H1 (cell line): ENCODE measurements around the gene NXN. TPM values are rescaled to one million over a fixed set of nuclear protein-coding genes. Genes with fewer than 3 reads are reported as not detected.

Experiments
- CTCF ChIA-PET: fragments of 300-600 bp; sonication (Branson Sonifier 250); formaldehyde crosslinking; loops from one replicate; lab custom pipeline; 2021; ENCODE audit not compliant: partially characterized antibody; lab: Charles Lee
- POLR2A ChIA-PET: fragments of 300-600 bp; sonication (Branson Sonifier 250); formaldehyde crosslinking; loops from one replicate; lab custom pipeline; 2021; ENCODE audit warnings: inconsistent platforms; ENCODE audit not compliant: partially characterized antibody; lab: Charles Lee
- DNase-seq, 2 experiments: peaks; one replicate each; pipeline versions ENCODE4 v3.0.0 to v3.0.0-alpha.2; 2010 to 2022; ENCODE audit warnings: low spot score in 2 of 2, low read depth in 1 of 2, mixed read lengths in 1 of 2
- FAIRE-seq: peaks from 2 replicates; lab custom pipeline; 2011; peaks lifted over from hg19 to GRCh38; lab: Jason Lieb, UNC
- H2AFZ ChIP-seq: 2 replicates; pipeline ENCODE4 v1.8.1; 2012; ENCODE audit warnings: low read length, inconsistent platforms
- H2AK5ac ChIP-seq: 2 replicates; pipeline ENCODE4 v1.6.1; 2013; ENCODE audit warnings: low read depth, low read length
- H2BK120ac ChIP-seq: replicated peaks from 2 replicates; pipeline ENCODE3; 2013; ENCODE audit warnings: low read depth, low read length, inconsistent platforms
- H2BK12ac ChIP-seq: 2 replicates; pipeline ENCODE4 v1.6.1; 2013; ENCODE audit warnings: low read depth, low read length
- H2BK15ac ChIP-seq: 2 replicates; pipeline ENCODE4 v1.6.1; 2013; ENCODE audit warnings: low read length
- H2BK20ac ChIP-seq: 2 replicates; pipeline ENCODE4 v1.6.1; 2013; ENCODE audit warnings: low read length
- H2BK5ac ChIP-seq: 2 replicates; pipeline ENCODE4 v1.6.1; 2013; ENCODE audit warnings: low read depth, low read length
- H3K14ac ChIP-seq: 2 replicates; pipeline ENCODE4 v1.6.1; 2013; ENCODE audit warnings: inconsistent platforms; ENCODE audit not compliant: insufficient read length
- H3K18ac ChIP-seq: 2 replicates; pipeline ENCODE4 v1.6.1; 2013; ENCODE audit warnings: low read length; ENCODE audit errors: extremely low read depth
- H3K23ac ChIP-seq: 2 replicates; pipeline ENCODE4 v1.6.1; 2013; ENCODE audit warnings: inconsistent platforms; ENCODE audit not compliant: insufficient read length
- H3K23me2 ChIP-seq: 2 replicates; pipeline ENCODE4 v1.6.1; 2013; ENCODE audit warnings: low read depth, low read length
- H3K27ac ChIP-seq: 2 replicates; pipeline ENCODE4 v1.6.1; 2011; ENCODE audit warnings: low read depth, low read length, inconsistent platforms
- H3K27me3 ChIP-seq, 4 experiments: replicated peaks in 1 of 4; 1 replicate in 1 of 4; 2 replicates in 3 of 4; pipeline versions ENCODE4 v1.6.1 to v1.8.1; 2011 to 2013; ENCODE audit warnings: low read length in 3 of 4, mild to moderate bottlenecking in 3 of 4, inconsistent platforms in 2 of 4, mixed read lengths in 2 of 4, moderate library complexity in 1 of 4; ENCODE audit not compliant: control insufficient read depth in 3 of 4, insufficient read depth in 3 of 4; ENCODE audit errors: extremely low read depth in 1 of 4
- H3K36me3 ChIP-seq, 4 experiments: 2 replicates each; pipeline versions ENCODE4 v1.6.1 to v1.8.1; 2011 to 2013; ENCODE audit warnings: mild to moderate bottlenecking in 4 of 4, low read length in 3 of 4, moderate library complexity in 2 of 4, control low read depth in 1 of 4, inconsistent platforms in 1 of 4; ENCODE audit not compliant: insufficient read depth in 4 of 4, control insufficient read depth in 2 of 4
- H3K4ac ChIP-seq: replicated peaks from 2 replicates; pipeline ENCODE3; 2013; ENCODE audit warnings: low read length, low read depth, mixed read lengths, inconsistent platforms; ENCODE audit not compliant: insufficient read length
- H3K4me1 ChIP-seq, 4 experiments: replicated peaks in 1 of 4; 1 replicate in 1 of 4; 2 replicates in 3 of 4; pipeline versions ENCODE4 v1.6.1 to v1.8.1; 2011 to 2013; ENCODE audit warnings: low read length in 3 of 4, inconsistent platforms in 2 of 4, mixed read lengths in 1 of 4; ENCODE audit not compliant: insufficient read depth in 4 of 4, control insufficient read depth in 3 of 4
- H3K4me2 ChIP-seq, 2 experiments: 2 replicates each; pipeline versions ENCODE4 v1.6.1 to v1.8.1; 2011 to 2013; ENCODE audit warnings: low read depth in 2 of 2, low read length in 2 of 2, control low read depth in 1 of 2, inconsistent platforms in 1 of 2, mild to moderate bottlenecking in 1 of 2; ENCODE audit not compliant: insufficient read depth in 1 of 2
- H3K4me3 ChIP-seq, 4 experiments: fragments of 200-600, 300-600 bp in 1 of 4; sonication (generic), shearing (Covaris generic), sonication (Bioruptor Twin) in 1 of 4; 2 replicates each; pipeline versions ENCODE4 v1.5.1 to v1.8.1; 2011 to 2016; ENCODE audit warnings: low read length in 4 of 4, low read depth in 3 of 4, control low read depth in 2 of 4, inconsistent platforms in 2 of 4, mild to moderate bottlenecking in 2 of 4, mixed read lengths in 1 of 4, moderate library complexity in 1 of 4; ENCODE audit not compliant: insufficient read depth in 2 of 4; ENCODE audit errors: extremely low read depth in 1 of 4
- H3K56ac ChIP-seq: replicated peaks from 2 replicates; pipeline ENCODE3; 2013; ENCODE audit warnings: low read depth, mild to moderate bottlenecking, mixed read lengths, low read length, inconsistent platforms; ENCODE audit not compliant: insufficient read length
- H3K79me1 ChIP-seq: 2 replicates; pipeline ENCODE4 v1.6.1; 2013; ENCODE audit warnings: low read depth, low read length, control low read depth
- H3K79me2 ChIP-seq, 2 experiments: 2 replicates each; pipeline versions ENCODE4 v1.6.1 to v1.8.1; 2012 to 2013; ENCODE audit warnings: low read length in 2 of 2, mild to moderate bottlenecking in 2 of 2, inconsistent platforms in 1 of 2; ENCODE audit not compliant: insufficient read depth in 2 of 2, control insufficient read depth in 1 of 2
- H3K9ac ChIP-seq, 4 experiments: replicated peaks in 1 of 4; 1 replicate in 1 of 4; 2 replicates in 3 of 4; pipeline versions ENCODE4 v1.6.1 to v1.8.1; 2011 to 2013; ENCODE audit warnings: low read depth in 3 of 4, low read length in 3 of 4, control low read depth in 2 of 4, mild to moderate bottlenecking in 2 of 4, moderate library complexity in 2 of 4, inconsistent platforms in 1 of 4; ENCODE audit errors: extremely low read depth in 1 of 4
- H3K9me3 ChIP-seq, 2 experiments: 2 replicates each; pipeline versions ENCODE4 v1.6.1 to v1.8.1; 2012 to 2013; ENCODE audit warnings: mild to moderate bottlenecking in 2 of 2, moderate library complexity in 2 of 2, control low read depth in 1 of 2, inconsistent platforms in 1 of 2, low read depth in 1 of 2, low read length in 1 of 2, mixed read lengths in 1 of 2; ENCODE audit not compliant: insufficient read depth in 2 of 2
- H4K20me1 ChIP-seq, 2 experiments: replicated peaks in 1 of 2; 2 replicates each; pipeline versions ENCODE3 to v1.8.1; 2011 to 2013; ENCODE audit warnings: inconsistent platforms in 2 of 2, low read length in 2 of 2, mild to moderate bottlenecking in 1 of 2; ENCODE audit not compliant: insufficient read depth in 2 of 2, control insufficient read depth in 1 of 2
- H4K5ac ChIP-seq: 2 replicates; pipeline ENCODE4 v1.6.1; 2013; ENCODE audit warnings: low read length, low read depth, mixed read lengths, inconsistent platforms; ENCODE audit not compliant: insufficient read length
- H4K8ac ChIP-seq: 2 replicates; pipeline ENCODE4 v1.8.0; 2013; ENCODE audit warnings: mild to moderate bottlenecking, moderate library complexity, low read length, inconsistent platforms; ENCODE audit not compliant: insufficient read depth; ENCODE audit errors: extremely low read depth
- H4K91ac ChIP-seq: replicated peaks from 2 replicates; pipeline ENCODE3; 2013; ENCODE audit warnings: low read length, mixed read lengths, inconsistent platforms; ENCODE audit not compliant: insufficient read length
- CHD2 ChIP-seq: IDR thresholded peaks from 2 replicates; pipeline ENCODE4 v1.6.1; 2012; ENCODE audit warnings: low read length, improper control_type of control experiment
- JUND ChIP-seq: IDR thresholded peaks from 2 replicates; pipeline ENCODE4 v1.6.1; 2011; ENCODE audit warnings: mild to moderate bottlenecking, improper control_type of control experiment, low read length
- SAP30 ChIP-seq: fragments of 300-600 bp; sonication (generic); IDR thresholded peaks from 2 replicates; pipeline ENCODE4 v1.7.1; 2012; ENCODE audit warnings: low read length, moderate library complexity, mild to moderate bottlenecking, inconsistent platforms; ENCODE audit not compliant: insufficient read depth, insufficient replicate concordance
- WGBS, 2 experiments: shearing (Covaris generic) in 1 of 2; methylation state at CpG; one replicate each; pipeline versions ENCODE4 v1.1.6 to v1.1.7; 2013 to 2015; ENCODE audit warnings: low lambda C conversion rate in 2 of 2, mixed read lengths in 2 of 2, inconsistent platforms in 1 of 2, low coverage in 1 of 2, missing lambda C conversion rate in 1 of 2; ENCODE audit not compliant: insufficient replicate concordance in 2 of 2, insufficient coverage in 1 of 2, insufficient read length in 1 of 2; ENCODE audit errors: extremely low coverage in 1 of 2, missing lambda C conversion rate in 1 of 2; 5-methylcytosine and 5-hydroxymethylcytosine counted together
- polyA plus RNA-seq, 7 experiments: library from polyadenylated mRNA; depleted of rRNA in 3 of 7; stranded (reverse) in 5 of 7; unstranded in 2 of 7; fragments of >200 nt in 5 of 7; fragments of 200-250 nt in 2 of 7; gene quantifications; 1 replicate in 5 of 7; 2 replicates in 1 of 7; 4 replicates in 1 of 7; pipeline versions ENCODE4 v1.2.1 to v1.2.3, GENCODE V29; 2011 to 2013; ENCODE audit warnings: missing spikeins in 2 of 7, mixed read lengths in 2 of 7
- total RNA-seq: library from RNA; stranded (reverse); fragmentation: NEBNext Ultra II Directional; extraction: Animal tissue kit (Norgen Biotek cat#: 25700); gene quantifications from 2 replicates; pipeline ENCODE4 v1.2.1, GENCODE V29; 2021

NXN gene
- total and polyA plus RNA-seq, 2 of the 8 experiments (the other 6 are each of a cell fraction or from before 2014, with no cell fraction given), result 94.1 to 107 TPM

DNA sequence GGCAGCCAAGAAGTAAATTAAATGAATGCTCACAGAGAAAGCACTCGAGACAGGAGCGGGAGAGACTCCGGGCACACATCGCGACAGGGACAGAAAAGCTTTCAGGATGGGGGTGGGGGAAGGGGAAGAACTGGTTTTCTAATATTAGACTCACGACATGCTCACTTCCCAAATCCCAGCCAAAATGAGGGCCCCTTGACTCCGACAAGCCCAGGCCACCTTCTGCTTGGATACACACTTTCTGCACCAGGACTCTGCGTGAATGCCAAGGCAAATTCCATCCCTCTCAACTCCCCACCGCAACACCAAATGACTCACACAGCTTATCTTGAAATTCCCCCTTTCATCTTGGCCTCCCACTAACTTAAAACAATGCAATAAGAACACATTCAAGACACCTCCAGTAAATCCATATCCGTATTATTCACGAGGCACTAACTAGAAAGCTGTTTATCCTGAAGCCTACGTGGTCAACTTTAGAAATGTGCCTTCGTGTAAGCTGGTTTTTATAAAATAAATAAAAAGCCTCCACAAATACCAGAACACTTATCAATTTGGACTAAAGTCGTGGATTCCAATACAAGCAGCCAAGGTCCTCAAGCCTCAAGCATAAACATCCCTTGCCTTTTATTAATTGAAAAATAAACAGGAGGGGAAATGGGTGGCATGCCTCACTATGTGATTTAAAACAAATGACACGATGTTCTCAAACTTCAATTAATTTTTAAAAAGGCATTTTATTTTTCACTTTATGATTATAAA is 46.1 kb downstream of the NXN start:
- 0 out of 2 replicates have a peak, but pooled peaks cover 2% of the 10 kb centered on the region for H3K23me2 ChIP-seq
- H4K5ac ChIP-seq, result no peak overlapping the region
- H4K91ac ChIP-seq, result no peak overlapping the region
- no peak overlapping the region for H2AK5ac ChIP-seq
- no peaks in the 10 kb centered on the region; a peak in 1 of 7 replicates for H3K27me3 ChIP-seq
- no peaks in the 10 kb centered on the region for H3K9me3 ChIP-seq
- peak overlapping the region; percentile 45 for H3K4ac ChIP-seq
- no peak overlapping the region for H3K4me3 ChIP-seq
- peak overlapping the region; percentile 71; the same call in 1 of the 2 replicates for H3K18ac ChIP-seq
- no peak overlapping the region for H4K8ac ChIP-seq
- H3K4me1 ChIP-seq, result peaks cover 4 to 23% (median 11%) of the 10 kb centered on the region in 4 experiments
- peaks cover 17% of the 10 kb centered on the region for H3K79me1 ChIP-seq
- no peak overlapping the region for H3K56ac ChIP-seq
- H2BK12ac ChIP-seq, result peak overlapping the region; percentile 80; the same call in 1 of the 2 replicates
- FAIRE-seq, result peak; percentile 39
- H3K4me2 ChIP-seq, result peak overlapping the region; percentile 49 to 54
- H3K79me2 ChIP-seq, result peaks cover 6 to 67% of the 10 kb centered on the region in 2 experiments
- peaks cover 2 to 6% of the 10 kb centered on the region in 2 experiments for H4K20me1 ChIP-seq
- H2BK20ac ChIP-seq, result 0 out of 2 replicates have a peak overlapping the region, but pooled peaks have one; percentile 48
- no peak for DNase-seq
- H3K23ac ChIP-seq, result no peak overlapping the region
- no peak overlapping the region for H3K14ac ChIP-seq
- peak overlapping the region; percentile 91 for H2BK5ac ChIP-seq
- ChIA-PET POLR2A (interaction anchor here (0.9 to 3.8 kb wide), 2 partner anchors 8 to 17 kb away, joined by 4 to 13 read pairs; no protein-coding TSS in a partner anchor), CTCF (interaction anchor here (1.1 to 2.2 kb wide), 3 partner anchors 33 to 53 kb away, joined by 3 to 5 read pairs (median 3); no protein-coding TSS in a partner anchor)
- no peak overlapping the region for H2AFZ ChIP-seq
- H2BK15ac ChIP-seq, result no peak overlapping the region
- 44% methylated on average over 15 of the region's 15 CpGs; no CpG with 5 or more reads in 1 of the 2 experiments for WGBS, 2 experiments
- no peaks in the 10 kb centered on the region; a peak in 1 of 8 replicates for H3K36me3 ChIP-seq
- H2BK120ac ChIP-seq, result no peak overlapping the region
- peak overlapping the region in 2 of 4 experiments; percentile 33 to 40; a peak in 2 of 7 replicates for H3K9ac ChIP-seq
- no peak overlapping the region for H3K27ac ChIP-seq
- TF ChIP-seq CHD2 (no peak), JUND (peak; percentile 81), SAP30 (no peak)
